ENCODE data around the gene PALMD.

PALMD gene

DNA sequence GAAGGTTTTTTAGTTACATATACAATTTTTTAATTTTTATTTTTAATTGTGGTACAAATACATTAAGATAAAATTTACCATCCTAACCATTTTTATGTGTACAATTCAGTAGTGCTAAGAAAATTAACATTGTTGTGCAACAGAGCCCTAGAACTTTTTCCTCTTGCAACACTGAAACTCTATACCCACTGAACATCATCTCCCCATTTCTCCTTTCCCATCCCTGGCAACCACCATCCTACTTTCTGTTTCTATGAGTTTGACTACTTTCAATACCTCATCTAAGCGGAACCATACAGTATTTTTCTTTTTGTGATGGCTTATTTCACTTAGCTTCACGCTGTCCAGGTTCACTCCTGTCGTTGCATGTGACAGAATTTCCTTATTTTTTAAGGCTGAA, 54.1 kb downstream of the PALMD start:
- DNase-seq (ENCODE audit: low read depth), result no peak

DNA sequence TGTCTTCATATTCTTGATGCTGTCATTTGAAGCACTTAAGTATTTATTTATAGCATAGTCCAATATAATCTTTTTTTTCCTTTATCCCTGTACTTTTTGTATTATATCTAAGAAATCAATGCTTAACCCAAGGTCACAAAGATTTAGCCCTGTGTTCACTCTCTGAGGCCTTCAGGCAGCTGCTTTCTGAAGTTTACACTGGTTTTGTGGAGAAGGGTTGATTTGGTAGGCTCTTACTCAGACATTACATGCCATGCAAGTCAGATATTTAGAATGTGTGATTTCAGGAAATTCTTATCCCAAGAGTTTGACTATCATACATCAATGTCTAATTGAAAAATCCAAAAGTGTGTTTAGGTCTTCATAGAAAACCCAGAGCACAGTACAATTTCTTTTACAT, 56.3 kb downstream of the PALMD start:
- no peak for DNase-seq (ENCODE audit: low read depth)

DNA sequence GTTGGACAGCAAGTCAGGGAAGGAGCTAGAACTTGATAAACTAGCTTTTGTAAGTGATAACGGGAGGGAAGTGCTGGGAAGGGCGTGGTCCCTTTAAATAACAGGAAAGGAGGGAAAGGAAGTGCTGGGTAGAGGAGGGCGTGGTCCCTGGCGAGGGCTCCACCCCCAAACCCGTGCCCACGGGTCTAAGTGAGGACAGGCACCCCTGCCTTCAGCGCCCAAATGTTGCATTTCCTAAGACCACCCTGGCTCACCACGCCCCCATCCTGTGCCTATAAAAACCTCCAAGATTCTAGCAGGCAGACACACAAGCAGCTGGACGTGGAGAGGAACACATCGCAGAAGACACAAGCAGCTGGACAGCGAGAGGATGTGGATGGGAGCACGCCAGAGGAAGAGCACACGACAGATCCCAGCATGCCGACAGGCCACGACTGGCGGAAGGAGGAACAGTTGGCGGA, 58.5 kb downstream of the PALMD start:
- no peak for DNase-seq (ENCODE audit: low read depth)

DNA sequence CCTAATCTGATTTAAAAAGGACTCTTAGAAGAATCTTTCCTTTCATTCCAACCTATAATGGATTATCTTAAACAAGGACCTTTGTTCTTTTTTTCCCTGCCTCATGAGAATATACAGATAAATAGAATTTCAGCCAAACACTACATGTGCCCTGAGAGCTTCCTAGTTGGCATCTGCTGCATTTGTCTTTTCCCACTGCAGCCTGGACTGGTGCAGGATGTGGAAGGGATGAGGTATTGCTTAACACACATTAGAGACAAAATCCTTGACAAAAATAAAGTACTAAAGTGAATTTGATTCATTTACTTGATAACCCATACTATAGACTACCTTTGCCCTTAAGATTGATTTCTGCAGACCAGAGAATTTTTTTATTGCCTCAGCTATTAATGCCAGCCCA, 59.5 kb downstream of the PALMD start:
- DNase-seq (ENCODE audit: low read depth), result no peak

DNA sequence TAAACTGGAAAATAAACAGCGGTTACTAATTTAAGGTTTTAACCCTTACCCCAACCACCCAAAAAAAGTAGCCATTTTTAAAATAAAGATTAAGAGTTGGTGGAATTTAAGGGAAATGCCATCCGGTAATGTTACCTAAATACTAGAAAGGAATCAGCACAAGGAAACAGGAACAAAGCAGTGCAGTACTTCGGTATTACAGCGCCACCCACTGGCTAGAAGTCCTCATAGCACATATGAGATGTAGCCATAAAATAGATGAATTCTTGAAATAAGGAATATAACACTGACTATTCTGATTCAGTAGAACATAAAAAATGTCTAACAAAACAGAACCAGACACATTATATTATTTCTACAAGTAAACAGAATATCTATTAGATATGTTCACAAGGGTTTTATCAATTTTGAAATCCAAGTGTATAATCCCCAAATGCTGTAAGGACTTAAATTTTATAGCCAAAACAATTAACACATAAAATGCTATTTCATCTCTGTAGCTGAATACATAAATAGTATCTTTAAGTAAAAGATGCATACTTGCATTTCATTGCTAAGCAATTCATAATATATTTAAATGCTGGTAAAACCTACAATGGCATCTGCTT, 61.7 kb downstream of the PALMD start:
- no peak for DNase-seq (ENCODE audit: low read depth)

DNA sequence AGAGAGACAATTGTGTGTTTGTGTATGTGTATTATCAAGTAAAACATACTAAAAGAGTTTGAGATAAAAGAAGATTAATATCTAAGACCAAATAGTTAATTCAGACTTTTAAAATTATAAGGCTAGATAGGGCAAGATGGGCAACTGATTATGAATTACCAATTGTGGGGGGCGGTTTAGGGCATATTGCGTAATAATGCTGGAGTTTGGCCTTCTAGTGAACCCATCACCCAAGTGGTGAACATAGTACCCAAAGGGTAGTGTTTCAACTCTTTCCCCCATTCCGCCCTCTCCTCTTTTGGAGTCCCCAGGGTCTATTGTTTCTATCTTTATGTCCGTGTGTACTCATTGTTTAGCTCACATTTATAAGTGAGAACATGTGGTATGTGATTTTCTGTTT, 65.1 kb downstream of the PALMD start:
- DNase-seq (ENCODE audit: low read depth), result no peak

DNA sequence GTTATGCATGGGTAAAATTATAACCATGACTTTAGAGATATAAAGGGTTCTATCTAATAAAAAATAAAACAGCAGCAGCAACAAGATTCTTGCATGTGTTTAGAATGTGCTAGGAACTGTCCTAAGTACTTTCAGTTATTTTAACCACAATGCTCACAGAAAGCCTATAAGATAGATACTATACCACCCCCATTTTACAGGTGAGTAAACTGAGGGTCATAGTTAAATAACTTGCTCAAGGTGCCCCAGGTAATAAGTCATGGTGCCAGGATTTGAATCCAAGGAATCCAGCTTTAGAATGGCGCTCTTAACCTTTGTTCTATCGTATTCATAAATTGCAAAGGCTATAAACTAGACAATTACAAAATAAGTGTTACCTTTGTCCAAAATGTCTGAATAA, 67.1 kb downstream of the PALMD start:
- DNase-seq (ENCODE audit: low read depth), result no peak

DNA sequence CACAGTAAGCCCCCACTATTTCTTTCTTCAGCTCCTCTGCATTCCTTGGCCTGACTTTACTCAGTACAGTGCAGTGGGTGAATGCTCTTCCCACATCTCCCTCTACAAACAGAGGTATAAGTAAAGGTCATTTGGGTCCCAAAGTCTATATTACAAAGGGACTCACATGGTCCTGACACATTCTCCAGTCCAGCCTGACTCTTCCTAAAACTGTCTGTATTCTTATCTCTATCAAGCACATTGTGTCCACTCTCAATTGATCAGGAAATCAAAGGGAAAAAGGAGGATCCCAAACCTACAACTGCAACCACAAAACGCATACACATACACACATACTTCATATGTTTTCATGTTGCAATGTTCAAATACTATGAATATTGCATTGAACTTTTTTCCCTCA, 71.1 kb downstream of the PALMD start:
- no peak for DNase-seq (ENCODE audit: low read depth)

DNA sequence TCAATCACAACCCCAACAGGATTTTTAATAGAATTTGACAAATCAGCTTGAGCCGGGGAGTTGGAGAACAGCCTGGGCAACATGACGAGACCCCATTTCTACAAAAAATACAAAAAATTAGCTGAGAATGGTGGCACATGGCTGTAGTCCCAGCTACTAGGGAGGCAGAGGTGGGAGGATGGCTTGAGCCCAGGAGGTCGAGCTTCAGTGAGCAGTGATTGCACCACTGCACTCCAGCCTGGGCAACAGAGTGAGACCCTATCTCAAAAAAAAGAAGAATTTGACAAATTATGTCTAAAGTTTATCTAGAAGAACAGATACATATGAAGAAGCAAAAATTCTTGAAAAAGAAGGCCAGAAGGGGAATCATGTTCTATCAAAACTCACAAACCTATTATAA, 77.3 kb downstream of the PALMD start:
- no peak for DNase-seq (ENCODE audit: low read depth)

DNA sequence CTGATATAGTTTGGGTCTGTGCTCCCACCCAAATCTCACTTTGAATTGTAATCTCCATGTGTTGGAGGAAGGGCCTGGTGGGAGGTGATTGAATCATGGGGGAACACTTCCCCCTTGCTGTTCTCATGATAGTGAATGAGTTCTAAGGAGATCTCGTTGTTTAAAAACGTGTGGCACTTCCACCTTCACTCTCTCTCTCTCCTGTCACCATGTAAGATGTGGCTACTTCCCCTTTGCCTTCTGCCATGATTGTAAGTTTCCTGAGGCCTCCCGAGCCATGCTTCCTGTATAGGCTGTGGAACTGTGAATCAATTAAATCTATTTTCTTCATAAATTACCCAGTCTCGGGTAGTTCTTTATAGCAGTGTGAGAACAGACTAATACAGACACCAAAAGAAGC, 80.1 kb downstream of the PALMD start:
- no peak for DNase-seq (ENCODE audit: low read depth)

DNA sequence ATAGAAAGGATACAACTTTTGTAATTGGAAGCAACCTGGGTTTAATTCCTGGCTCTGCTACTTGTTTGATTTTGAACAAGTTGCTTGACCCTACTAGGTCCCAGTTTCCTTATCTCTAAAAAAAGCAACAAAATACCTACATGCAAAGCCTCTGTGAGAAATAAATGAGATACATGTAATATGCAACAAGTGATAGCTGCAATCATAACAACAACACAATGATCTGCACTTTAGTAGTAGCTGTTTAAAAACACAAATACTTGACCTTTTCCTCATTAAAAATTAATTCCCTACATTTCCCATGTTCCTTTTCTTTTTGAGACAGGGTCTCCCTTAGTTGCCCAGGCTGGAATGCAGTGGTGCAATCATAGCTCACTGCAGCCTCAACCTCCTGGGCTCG, 80.5 kb downstream of the PALMD start:
- DNase-seq (ENCODE audit: low read depth), result no peak

DNA sequence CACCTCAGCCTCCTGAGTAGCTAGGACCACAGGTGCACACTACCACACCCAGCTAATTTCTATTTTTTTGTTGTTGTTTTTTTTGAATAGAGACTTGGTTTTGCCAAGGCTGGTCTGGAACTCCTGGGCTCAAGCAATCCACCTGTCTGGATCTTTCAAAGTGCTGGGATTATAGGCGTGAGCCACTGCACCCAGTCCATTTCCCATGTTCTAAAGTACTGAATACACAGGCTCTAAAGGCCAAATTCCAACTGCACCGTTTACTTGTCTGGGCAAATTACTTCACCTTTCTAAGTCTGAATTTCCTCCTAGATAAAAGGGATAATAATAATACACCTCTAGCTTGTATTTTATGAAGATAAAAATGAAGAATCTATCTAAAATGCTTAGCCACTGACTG, 80.9 kb downstream of the PALMD start:
- DNase-seq (ENCODE audit: low read depth), result no peak

DNA sequence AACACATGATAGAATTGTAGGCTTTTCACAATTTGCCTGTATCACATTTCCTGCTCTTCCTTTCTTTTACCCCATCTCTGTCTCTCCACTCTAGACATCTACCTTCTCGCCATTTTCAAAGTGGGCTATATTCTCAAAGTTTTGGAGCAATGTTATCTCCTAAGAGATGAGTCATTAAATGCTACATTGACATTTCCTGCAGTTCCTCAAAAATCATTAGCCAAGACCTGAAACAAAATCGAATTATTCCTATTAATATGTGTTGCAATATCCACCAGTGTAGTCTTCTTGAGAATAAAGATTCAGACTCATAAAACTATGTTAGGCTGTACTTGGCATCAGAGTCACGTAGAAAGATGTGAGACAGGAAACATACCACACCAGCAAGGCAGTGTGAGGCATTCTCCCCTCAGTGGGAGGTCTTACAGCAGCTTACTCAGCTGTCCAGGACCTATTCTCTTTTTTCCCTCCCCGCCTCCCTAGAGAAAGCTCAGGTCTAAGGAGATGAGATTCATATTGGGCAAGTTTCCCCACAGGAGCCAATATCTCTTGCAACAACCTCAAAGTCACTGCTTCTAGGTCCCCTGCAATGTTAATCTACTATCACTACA, 81.8 kb downstream of the PALMD start:
- DNase-seq (ENCODE audit: low read depth), result no peak

DNA sequence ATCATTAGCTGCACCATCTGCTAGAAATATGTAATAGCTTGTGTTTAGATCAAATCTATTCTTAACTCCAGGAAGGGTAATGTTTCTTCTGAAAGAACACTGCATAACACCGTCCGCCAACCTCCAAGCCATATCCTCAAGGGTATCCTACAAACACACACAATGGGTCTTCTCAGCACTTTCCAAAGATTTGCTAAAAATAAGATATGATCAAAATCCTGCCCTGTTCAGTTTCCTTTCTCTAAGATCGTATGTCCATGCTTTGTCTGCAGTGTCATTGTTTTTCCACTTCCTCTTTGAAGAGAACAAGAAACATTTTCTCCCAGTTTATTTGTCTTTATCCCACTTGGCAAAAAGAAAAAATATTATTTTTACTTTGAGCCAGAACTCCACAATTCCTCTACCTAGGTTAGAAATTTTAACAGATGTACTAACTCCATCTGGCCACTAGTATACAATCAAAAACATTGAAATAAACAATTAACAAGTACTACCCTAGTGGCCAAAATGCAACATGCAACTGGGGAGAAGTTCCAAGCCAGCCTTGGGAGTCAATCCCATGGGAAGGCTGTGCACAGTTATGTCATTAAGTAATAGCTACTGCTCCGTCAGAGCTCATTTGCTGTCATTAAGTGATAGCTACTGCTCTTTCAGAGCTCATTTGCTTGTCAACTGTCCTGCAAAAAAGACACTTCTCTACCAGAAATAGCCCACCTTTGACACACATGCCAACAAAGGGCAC, 82.8 kb downstream of the PALMD start:
- DNase-seq (ENCODE audit: low read depth), result no peak

DNA sequence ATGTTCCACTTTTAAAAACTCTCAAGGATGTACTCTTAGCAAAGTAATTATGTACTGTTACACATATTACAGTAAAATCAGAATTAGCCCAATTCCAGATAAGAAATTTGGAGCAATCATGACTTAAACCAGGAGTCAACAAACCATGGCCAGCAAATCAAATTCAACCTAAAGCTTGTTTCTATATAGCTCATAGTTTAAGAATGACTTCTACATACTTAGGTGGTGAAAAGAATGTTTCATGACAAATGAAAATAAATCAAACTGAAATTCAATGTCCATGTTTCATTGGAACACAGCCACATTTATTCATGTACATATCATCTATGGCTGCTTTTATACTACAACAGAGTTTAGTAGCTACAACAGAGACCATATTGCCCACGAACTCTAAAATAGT, 85.5 kb downstream of the PALMD start:
- no peak for DNase-seq (ENCODE audit: low read depth)

DNA sequence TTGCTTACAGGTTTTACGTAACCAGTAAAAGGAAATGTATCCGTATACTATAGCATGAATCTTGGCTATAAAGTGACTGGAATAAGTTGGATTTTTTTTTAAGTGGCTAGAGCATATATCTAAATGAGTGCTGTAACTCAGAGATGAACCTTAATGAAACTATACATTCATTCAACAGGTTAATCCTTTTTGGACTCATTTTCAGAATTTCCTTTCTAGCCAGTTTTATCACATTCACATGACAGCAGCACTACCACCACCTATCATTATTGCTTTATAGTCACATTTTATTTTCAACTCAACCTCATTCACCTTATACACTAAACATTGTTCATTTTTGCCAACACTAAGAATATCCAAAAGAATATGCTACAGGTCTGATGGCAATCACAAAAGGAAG, 89.9 kb downstream of the PALMD start:
- DNase-seq (ENCODE audit: low read depth), result no peak

DNA sequence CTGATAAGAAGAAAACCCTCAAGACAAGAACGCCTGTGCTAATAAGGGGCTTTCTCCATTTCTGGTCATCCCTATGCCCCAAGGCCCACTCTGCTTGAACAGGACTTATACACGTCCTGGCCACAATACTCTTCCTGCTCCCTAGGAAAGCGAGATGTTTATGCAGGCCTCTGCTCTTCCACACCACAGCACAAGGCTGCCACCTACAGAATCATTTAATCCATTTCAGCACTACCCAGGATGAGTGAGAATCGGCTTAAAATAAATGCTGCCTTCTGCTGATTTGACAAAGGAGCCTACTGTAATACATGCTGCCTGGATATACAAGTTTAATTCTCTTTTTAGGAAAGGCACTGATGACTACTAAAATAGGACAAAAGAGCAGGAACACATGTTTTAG, 91.1 kb downstream of the PALMD start:
- no peak for DNase-seq (ENCODE audit: low read depth)

DNA sequence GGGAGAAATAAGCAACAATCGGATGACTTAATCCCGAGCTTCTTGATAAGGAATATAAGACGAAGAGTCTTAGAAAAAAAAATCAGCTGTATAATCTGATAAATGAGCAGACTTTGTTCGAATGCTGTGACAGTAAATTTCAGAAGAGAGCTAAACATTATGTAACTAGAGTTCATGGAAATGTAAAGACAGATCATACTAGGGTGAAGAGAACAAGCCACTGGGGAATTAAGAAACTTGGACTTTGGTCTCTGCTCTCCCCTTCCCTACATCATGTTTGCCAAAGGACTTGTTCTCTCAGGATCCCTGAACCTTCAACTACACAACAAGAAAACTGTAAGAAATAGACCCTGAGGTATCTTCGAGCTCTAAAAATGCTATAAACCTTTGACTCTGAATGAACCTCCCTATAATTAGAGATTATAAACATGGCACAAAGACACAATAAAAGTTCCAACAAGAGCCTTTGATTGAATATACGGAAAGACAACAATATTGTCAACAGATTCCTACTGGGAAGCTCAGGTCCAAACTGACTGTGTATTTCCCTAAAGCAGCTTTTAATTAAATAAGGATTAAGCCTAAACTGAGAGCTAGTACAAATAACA, 93.0 kb downstream of the PALMD start:
- DNase-seq (ENCODE audit: low read depth), result no peak

DNA sequence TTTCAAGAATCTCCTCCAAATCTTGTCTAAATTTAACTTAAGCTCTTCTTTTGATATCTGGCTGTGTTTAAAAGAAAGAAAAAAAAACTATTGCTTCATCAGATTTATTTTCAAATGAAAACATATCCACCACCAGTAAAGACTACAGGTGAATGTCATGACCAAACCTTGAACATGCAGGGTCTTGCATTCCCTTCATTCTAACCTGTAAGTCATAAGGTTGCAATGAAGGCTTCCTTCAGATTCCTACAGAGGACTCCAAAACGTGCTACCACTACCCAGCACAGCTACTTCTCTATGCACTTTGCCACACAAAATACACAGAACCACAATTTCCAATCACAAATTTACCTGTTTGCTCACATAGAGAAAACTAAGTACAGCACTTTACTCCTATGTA, 94.2 kb downstream of the PALMD start:
- no peak for DNase-seq (ENCODE audit: low read depth)

All from stimulated activated CD4-positive, alpha-beta T cell treated with anti-CD3 and anti-CD28 coated beads, Interleukin-2, amount 100 ng/mL, for 4 hours (primary cell).